ENCODE results near the gene ARG2.

The ARG2 gene

DNA sequence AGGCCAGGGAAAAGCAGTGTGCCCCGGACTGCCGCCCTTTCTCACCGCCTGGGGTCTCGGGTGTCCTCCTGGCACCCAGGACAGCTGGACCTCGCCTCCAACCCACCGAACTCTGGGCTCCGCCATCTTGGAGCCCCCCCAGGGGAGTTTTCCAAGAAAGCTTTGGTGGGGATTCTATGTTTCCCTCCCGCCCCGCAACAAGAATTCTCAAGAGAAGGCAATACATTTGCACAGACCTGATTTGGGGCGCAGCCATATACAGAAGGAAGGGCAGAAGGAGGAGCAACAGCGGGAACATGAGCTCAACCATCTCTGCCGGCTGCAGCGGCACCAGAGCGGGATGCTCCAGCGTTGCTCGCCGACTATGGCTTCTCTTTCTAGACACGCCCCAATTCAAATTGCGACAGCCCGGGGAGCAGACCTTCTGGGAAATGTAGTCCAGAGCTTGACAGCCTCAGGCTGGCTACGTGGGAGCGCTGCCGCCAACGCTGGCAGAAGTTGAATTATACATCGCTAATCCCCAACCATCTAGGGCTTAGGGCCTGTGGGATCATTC, 75.8 kb downstream of the ARG2 start, which contains the start of gene RDH11:
TSS of gene RDH11 (minus strand) at position 371 of the 556 bp plus-strand sequence. CDS start at position 310, 61 bp downstream.
- DNase-seq, result peak; percentile 84

DNA sequence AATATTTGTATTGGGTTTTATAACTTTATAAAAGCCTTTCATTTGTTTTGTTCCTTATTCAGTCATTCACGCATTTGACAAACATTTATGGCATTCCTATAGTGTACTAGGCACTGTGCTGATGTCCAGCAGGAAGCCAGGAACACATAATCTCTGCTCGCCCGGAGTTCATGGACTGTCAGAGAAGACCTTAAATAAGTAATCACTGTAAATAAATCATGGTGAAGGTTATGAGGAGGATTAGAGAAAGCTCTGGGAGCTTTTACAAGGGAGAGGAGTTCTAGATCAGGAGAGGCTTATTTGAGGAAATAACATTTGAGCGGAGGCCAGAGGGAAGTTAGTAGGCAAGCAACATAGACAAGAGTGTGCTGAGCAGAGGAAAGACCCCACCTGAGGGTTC, 77.3 kb downstream of the ARG2 start:
- no peak for DNase-seq

DNA sequence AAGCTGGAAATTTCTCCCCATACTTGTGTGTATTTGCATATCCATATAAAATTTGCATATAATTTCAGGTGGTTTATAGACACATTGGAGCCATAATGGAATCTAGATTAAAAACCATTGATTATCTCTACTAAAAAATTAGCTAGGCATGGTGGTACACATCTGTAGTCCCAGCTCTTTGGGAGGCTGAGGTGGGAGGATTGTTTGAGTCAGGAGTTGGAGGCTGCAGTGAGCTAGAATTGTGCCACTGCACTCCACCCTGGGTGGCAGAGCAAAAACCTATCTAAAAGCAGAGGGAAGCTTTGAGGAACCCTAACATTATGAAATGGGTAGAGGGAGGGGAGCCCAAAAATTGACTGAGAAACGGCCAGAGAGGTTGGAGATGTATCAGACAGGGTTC, 78.5 kb downstream of the ARG2 start:
- no peak for DNase-seq
